LNCaP clone FGC (cell line): ENCODE data around the gene SCIN.
"Not testable (repeated sequence)": the region's sequence is repeated elsewhere in the genome, so short reads cannot be mapped to it uniquely, and the experiment has no call there.

Experiments used
- DNase-seq: peaks from one replicate; pipeline ENCODE4 v3.0.0-alpha.2; 2011; ENCODE audit warnings: low read depth
- H3K4me3 ChIP-seq: 2 replicates; pipeline ENCODE4 v1.5.1; 2011; ENCODE audit warnings: mild to moderate bottlenecking, low read depth, low read length, control low read depth
- CTCF ChIP-seq: IDR thresholded peaks from 2 replicates; pipeline ENCODE4 v1.5.1; 2012; ENCODE audit warnings: mild to moderate bottlenecking; ENCODE audit not compliant: control insufficient read depth, insufficient read depth; ENCODE audit errors: extremely low read depth

Gene SCIN

GRCh38 chr7:12653518-12653917, 83.0 kb downstream of the SCIN start:
- H3K4me3 ChIP-seq, result no peak overlapping the region
- DNase-seq, result no peak
- TF ChIP-seq CTCF, result no peak

- DNase-seq, result no peak
- no peak for TF ChIP-seq CTCF
Measured at GRCh38 chr7:12655161-12655560, 84.6 kb downstream of the SCIN start.

GRCh38 chr7:12660423-12660822, 89.9 kb downstream of the SCIN start:
- DNase-seq, H3K4me3 ChIP-seq: not testable (repeated sequence)

More at GRCh38 chr7:12655161-12655560, 84.6 kb downstream of the SCIN start:
- H3K4me3 ChIP-seq, result no peak overlapping the region

GRCh38 chr7:12660986-12661385, 90.5 kb downstream of the SCIN start:
- not testable (repeated sequence) for H3K4me3 ChIP-seq, DNase-seq

- no peak overlapping the region for H3K4me3 ChIP-seq
- DNase-seq, result no peak
- no peak for TF ChIP-seq CTCF
Measured at GRCh38 chr7:12661581-12661980, 91.1 kb downstream of the SCIN start.

- no peak overlapping the region for H3K4me3 ChIP-seq
- DNase-seq, result no peak
- no peak for TF ChIP-seq CTCF
Measured at GRCh38 chr7:12670000-12670729, 99.6 kb downstream of the SCIN start.

GRCh38 chr7:12670743-12671520, 100.4 kb downstream of the SCIN start:
- no peak for TF ChIP-seq CTCF
- no peak overlapping the region for H3K4me3 ChIP-seq
- no peak for DNase-seq

GRCh38 chr7:12673436-12673835, 102.9 kb downstream of the SCIN start:
- not testable (repeated sequence) for H3K4me3 ChIP-seq, DNase-seq
